Measurements from ENCODE around the gene BLCAP.
"Not testable (repeated sequence)": the region's sequence is repeated elsewhere in the genome, so short reads cannot be mapped to it uniquely, and the experiment has no call there.

GRCh38 chr20:37577436-37577835 lies 49.8 kb upstream of the BLCAP start:
- not testable (repeated sequence) for TF ChIP-seq CTCF, POLR2A (IDR thresholded peaks at IDR 0.05)

All from lower leg skin (tissue), 3 donors.